Gastroesophageal sphincter (tissue), 4 donors: ENCODE data around the gene RFXAP. TPM values are rescaled to one million over a fixed set of nuclear protein-coding genes. Genes with fewer than 3 reads are reported as not detected.

Experiments
- ATAC-seq: fragments of 150-250 bp; one replicate; pipeline ENCODE4 v1.9.1; 2016; ENCODE audit warnings: mild to moderate bottlenecking, moderate library complexity
- H3K27ac ChIP-seq, 4 donors: fragments of 200-600 bp; sonication (generic) in 3 of 4; 1 replicate in 3 of 4; 2 replicates in 1 of 4; pipeline ENCODE4 v1.5.1; 2016 to 2019
- H3K27me3 ChIP-seq: fragments of 200-600 bp; sonication (generic); one replicate; pipeline ENCODE4 v1.5.1; 2019
- H3K36me3 ChIP-seq, 2 donors: fragments of 200-600 bp; sonication (generic); one replicate each; pipeline ENCODE4 v1.5.1; 2019; ENCODE audit warnings: control low read depth in 1 of 2
- H3K4me1 ChIP-seq, 3 donors: fragments of 200-600 bp; sonication (generic); 1 replicate in 2 of 3; 2 replicates in 1 of 3; pipeline ENCODE4 v1.5.1; 2016 to 2019; ENCODE audit warnings: control low read depth in 2 of 3
- H3K4me3 ChIP-seq, 2 donors: fragments of 200-600 bp; sonication (generic); one replicate each; pipeline ENCODE4 v1.5.1; 2019; ENCODE audit warnings: mild to moderate bottlenecking in 1 of 2, moderate library complexity in 1 of 2
- H3K9me3 ChIP-seq, 3 donors: fragments of 200-600 bp; sonication (generic); one replicate each; pipeline ENCODE4 v1.5.1; 2017 to 2019; ENCODE audit warnings: control low read depth in 2 of 3
- CTCF ChIP-seq, 4 experiments: fragments of 200-600 bp in 2 of 4; fragments of 450-650 bp in 2 of 4; sonication (generic) in 1 of 4; IDR thresholded peaks; one replicate each; pipeline ENCODE4 v1.5.1; 2017 to 2019; ENCODE audit warnings: antibody characterized with exemption in 4 of 4, mild to moderate bottlenecking in 2 of 4, moderate library complexity in 2 of 4
- EP300 ChIP-seq: sonication (generic); formaldehyde crosslinking; IDR thresholded peaks from one replicate; pipeline ENCODE4 v1.6.1; 2017; ENCODE audit warnings: antibody characterized with exemption, mild to moderate bottlenecking
- POLR2A ChIP-seq, 2 donors: fragments of 450-650 bp; IDR thresholded peaks; one replicate each; pipeline ENCODE4 v1.6.1; 2017; ENCODE audit warnings: antibody characterized with exemption in 2 of 2, mild to moderate bottlenecking in 2 of 2, moderate library complexity in 1 of 2
- POLR2AphosphoS5 ChIP-seq: sonication (generic); formaldehyde crosslinking; IDR thresholded peaks from one replicate; pipeline ENCODE4 v1.6.1; 2017; ENCODE audit warnings: antibody characterized with exemption
- WGBS, 2 donors: methylation state at CpG; one replicate each; pipeline ENCODE4 v1.1.5; 2018; ENCODE audit warnings: low coverage in 1 of 2; 5-methylcytosine and 5-hydroxymethylcytosine counted together
- total RNA-seq, 4 donors: library from RNA; depleted of rRNA; stranded (reverse); fragments of >200 nt; gene quantifications; one replicate each; pipeline ENCODE4 v1.1.0, GENCODE V29; 2016

The RFXAP gene
- total RNA-seq, 4 donors from 2014 or later, result 3.2 to 7.2 (median 3.8) TPM

- Histone ChIP-seq H3K27ac (no peak overlapping the region), H3K4me1 (no peaks in the 10 kb centered on the region), H3K36me3 (no peaks in the 10 kb centered on the region), H3K9me3 (no peaks in the 10 kb centered on the region), H3K27me3 (no peaks in the 10 kb centered on the region), H3K4me3 (no peak overlapping the region)
- TF ChIP-seq CTCF (IDR thresholded peaks at IDR 0.05) (no peak), POLR2A (IDR thresholded peaks at IDR 0.05) (no peak), EP300 (no peak), POLR2AphosphoS5 (no peak)
- WGBS, 2 donors, result 62 to 80% methylated on average over 2 to 4 of the region's 4 CpGs
- no peak for ATAC-seq
Observed at GRCh38 chr13:36837354-36838092, 18.5 kb downstream of the RFXAP start.

- WGBS, 2 donors, result 81 to 85% methylated on average over 2 to 3 of the region's 3 CpGs
- Histone ChIP-seq H3K9me3 (no peaks in the 10 kb centered on the region), H3K27me3 (no peaks in the 10 kb centered on the region), H3K27ac (no peak overlapping the region), H3K36me3 (peaks cover 0 to 6% of the 10 kb centered on the region in 2 donors), H3K4me3 (no peak overlapping the region), H3K4me1 (no peaks in the 10 kb centered on the region)
- TF ChIP-seq POLR2AphosphoS5, result no peak
- TF ChIP-seq EP300, result no peak
- no peak for TF ChIP-seq CTCF (IDR thresholded peaks at IDR 0.05)
- no peak for TF ChIP-seq POLR2A (IDR thresholded peaks at IDR 0.05)
- ATAC-seq, result no peak
Observed at GRCh38 chr13:36839281-36839680, 20.3 kb downstream of the RFXAP start.

- no peaks in the 10 kb centered on the region for H3K4me1 ChIP-seq
- 85 to 87% methylated on average over 4 to 10 of the region's 12 CpGs for WGBS, 2 donors
- peaks cover 0 to 6% of the 10 kb centered on the region in 2 donors for H3K36me3 ChIP-seq
- ATAC-seq, result no peak
- H3K27ac ChIP-seq, result no peak overlapping the region
- no peak overlapping the region for H3K4me3 ChIP-seq
- H3K9me3 ChIP-seq, result no peaks in the 10 kb centered on the region
- no peak for TF ChIP-seq POLR2A (IDR thresholded peaks at IDR 0.05)
- no peak for TF ChIP-seq POLR2AphosphoS5
- no peak for TF ChIP-seq EP300
- TF ChIP-seq CTCF (IDR thresholded peaks at IDR 0.05), result no peak
- H3K27me3 ChIP-seq, result no peaks in the 10 kb centered on the region
Observed at GRCh38 chr13:36839981-36840380, 21.0 kb downstream of the RFXAP start.

- no peak overlapping the region for H3K4me3 ChIP-seq
- no peaks in the 10 kb centered on the region for H3K27me3 ChIP-seq
- WGBS, 2 donors, result 44 to 59% methylated on average over 1 to 3 of the region's 3 CpGs
- H3K36me3 ChIP-seq, result peaks cover 0 to 6% of the 10 kb centered on the region in 2 donors
- H3K4me1 ChIP-seq, result no peaks in the 10 kb centered on the region
- H3K9me3 ChIP-seq, result no peaks in the 10 kb centered on the region
- no peak overlapping the region for H3K27ac ChIP-seq
- ATAC-seq, result no peak
- TF ChIP-seq CTCF (IDR thresholded peaks at IDR 0.05) (no peak), EP300 (no peak), POLR2A (IDR thresholded peaks at IDR 0.05) (no peak), POLR2AphosphoS5 (no peak)
Observed at GRCh38 chr13:36840718-36841250, 21.8 kb downstream of the RFXAP start.

GRCh38 chr13:36841391-36841790, 22.4 kb downstream of the RFXAP start:
- TF ChIP-seq POLR2AphosphoS5 (no peak), EP300 (no peak)
- Histone ChIP-seq H3K36me3 (peaks cover 0 to 12% of the 10 kb centered on the region in 2 donors), H3K27me3 (no peaks in the 10 kb centered on the region), H3K9me3 (no peaks in the 10 kb centered on the region), H3K4me1 (no peaks in the 10 kb centered on the region), H3K4me3 (no peak overlapping the region), H3K27ac (no peak overlapping the region)
- no peak for ATAC-seq
- 57 to 75% methylated on average over 1 to 5 of the region's 5 CpGs for WGBS, 2 donors
